ENCODE data around the gene ANO1. TPM values are rescaled to one million over a fixed set of nuclear protein-coding genes. Genes with fewer than 3 reads are reported as not detected.

ANO1 gene
- total RNA-seq, 1 donor from 2014 or later = 14.9 TPM

GRCh38 chr11:70036971-70037882 is 40.9 kb upstream of the ANO1 start:
- TF ChIP-seq, protein P1, sequence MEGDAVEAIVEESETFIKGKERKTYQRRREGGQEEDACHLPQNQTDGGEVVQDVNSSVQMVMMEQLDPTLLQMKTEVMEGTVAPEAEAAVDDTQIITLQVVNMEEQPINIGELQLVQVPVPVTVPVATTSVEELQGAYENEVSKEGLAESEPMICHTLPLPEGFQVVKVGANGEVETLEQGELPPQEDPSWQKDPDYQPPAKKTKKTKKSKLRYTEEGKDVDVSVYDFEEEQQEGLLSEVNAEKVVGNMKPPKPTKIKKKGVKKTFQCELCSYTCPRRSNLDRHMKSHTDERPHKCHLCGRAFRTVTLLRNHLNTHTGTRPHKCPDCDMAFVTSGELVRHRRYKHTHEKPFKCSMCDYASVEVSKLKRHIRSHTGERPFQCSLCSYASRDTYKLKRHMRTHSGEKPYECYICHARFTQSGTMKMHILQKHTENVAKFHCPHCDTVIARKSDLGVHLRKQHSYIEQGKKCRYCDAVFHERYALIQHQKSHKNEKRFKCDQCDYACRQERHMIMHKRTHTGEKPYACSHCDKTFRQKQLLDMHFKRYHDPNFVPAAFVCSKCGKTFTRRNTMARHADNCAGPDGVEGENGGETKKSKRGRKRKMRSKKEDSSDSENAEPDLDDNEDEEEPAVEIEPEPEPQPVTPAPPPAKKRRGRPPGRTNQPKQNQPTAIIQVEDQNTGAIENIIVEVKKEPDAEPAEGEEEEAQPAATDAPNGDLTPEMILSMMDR (conservative IDR thresholded peaks at IDR 0.05) = no peak
- DNase-seq (ENCODE audit: extremely low spot score, unreplicated experiment) = peak; percentile 57
- peaks cover 10% of the 10 kb centered on the region for H3K36me3 Mint-ChIP-seq
- peak overlapping the region; percentile 58 for H3K27ac Mint-ChIP-seq
- peaks cover 6% of the 10 kb centered on the region for H3K27me3 Mint-ChIP-seq
- peak overlapping the region; percentile 70 for H3K4me3 Mint-ChIP-seq
- no peaks in the 10 kb centered on the region for H3K4me1 Mint-ChIP-seq (ENCODE audit: unreplicated experiment)
- H3K9me3 Mint-ChIP-seq = peaks cover 19% of the 10 kb centered on the region

DNA sequence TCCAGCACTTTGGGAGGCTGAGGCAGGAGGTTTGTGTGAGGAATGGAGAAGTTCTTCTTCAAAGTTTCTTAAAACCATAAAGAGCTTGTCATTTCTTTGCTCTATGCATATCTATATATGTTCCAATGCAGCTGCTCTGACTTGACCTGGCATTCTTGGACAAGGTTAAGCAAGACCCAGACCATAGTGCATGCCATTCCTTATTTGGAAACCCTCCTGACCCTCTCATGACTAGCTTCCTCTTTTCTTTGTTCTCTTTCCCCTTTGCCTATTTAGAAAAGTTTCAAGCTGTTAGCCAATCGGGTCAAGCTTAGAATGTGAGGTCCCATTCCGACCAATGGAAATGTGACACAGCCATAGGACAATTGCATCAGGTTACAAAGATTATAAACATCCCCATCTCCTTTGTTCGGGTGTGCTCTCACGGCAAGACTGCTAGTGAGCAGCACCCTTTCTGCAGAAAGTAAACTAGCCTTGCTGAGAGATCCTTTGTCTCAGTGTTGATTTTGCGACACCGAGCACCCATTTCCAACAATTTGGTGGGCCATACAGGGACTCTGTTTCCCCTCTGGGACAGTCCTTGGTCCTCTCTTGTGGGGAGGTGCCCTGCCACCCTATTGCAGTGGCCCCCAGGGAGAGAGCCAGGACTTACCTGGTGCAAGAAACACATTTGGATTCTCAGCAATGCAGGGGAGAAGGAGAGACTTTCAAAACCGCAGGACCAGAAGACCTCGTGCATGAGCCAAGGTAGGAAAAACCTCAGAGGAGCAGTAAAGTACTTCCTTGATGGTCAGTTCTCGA is 39.9 kb upstream of the ANO1 start:
- Mint-ChIP-seq H3K27ac (no peak overlapping the region), H3K9me3 (peaks cover 27% of the 10 kb centered on the region), H3K4me1 (ENCODE audit: unreplicated experiment) (no peaks in the 10 kb centered on the region), H3K36me3 (peaks cover 10% of the 10 kb centered on the region), H3K4me3 (no peak overlapping the region), H3K27me3 (no peaks in the 10 kb centered on the region)
- DNase-seq (ENCODE audit: extremely low spot score, unreplicated experiment) = peak; percentile 31
- TF ChIP-seq, protein P1 (conservative IDR thresholded peaks at IDR 0.05) = no peak

- DNase-seq (ENCODE audit: extremely low spot score, unreplicated experiment) = peak; percentile 29
- Mint-ChIP-seq H3K4me3 (no peak overlapping the region), H3K9me3 (peaks cover 33% of the 10 kb centered on the region), H3K27me3 (no peaks in the 10 kb centered on the region), H3K36me3 (peaks cover 10% of the 10 kb centered on the region), H3K27ac (no peak overlapping the region), H3K4me1 (ENCODE audit: unreplicated experiment) (no peaks in the 10 kb centered on the region)
- TF ChIP-seq, protein P1 (conservative IDR thresholded peaks at IDR 0.05) = no peak
Measured at GRCh38 chr11:70040452-70040851, 37.7 kb upstream of the ANO1 start.

GRCh38 chr11:70040869-70041501 is 37.1 kb upstream of the ANO1 start:
- peaks cover 36% of the 10 kb centered on the region for H3K9me3 Mint-ChIP-seq
- H3K4me3 Mint-ChIP-seq = no peak overlapping the region

DNA sequence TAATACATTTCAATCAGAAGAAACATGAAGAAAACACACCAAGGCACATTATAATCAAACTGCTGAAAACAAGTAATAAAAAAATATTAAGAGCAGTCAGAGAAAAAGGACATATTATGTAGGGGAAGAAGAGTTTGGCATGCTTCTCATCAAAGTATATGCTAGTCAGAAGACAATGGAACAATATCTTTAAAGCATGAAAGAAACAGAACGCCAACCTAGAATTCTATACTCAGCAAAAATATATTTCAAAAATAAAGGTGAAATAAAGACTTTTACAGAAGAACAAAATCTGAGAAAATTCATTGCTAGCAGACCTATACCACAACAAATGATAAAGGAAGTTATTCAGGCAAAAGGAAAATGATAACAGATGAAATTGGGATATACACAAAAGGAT is 34.6 kb upstream of the ANO1 start:
- Mint-ChIP-seq H3K27me3 (no peaks in the 10 kb centered on the region), H3K4me1 (ENCODE audit: unreplicated experiment) (no peaks in the 10 kb centered on the region), H3K27ac (no peak overlapping the region), H3K4me3 (no peak overlapping the region), H3K36me3 (peaks cover 5% of the 10 kb centered on the region), H3K9me3 (peaks cover 26% of the 10 kb centered on the region)
- TF ChIP-seq, protein P1 (conservative IDR thresholded peaks at IDR 0.05) = no peak
- no peak for DNase-seq (ENCODE audit: extremely low spot score, unreplicated experiment)

More at GRCh38 chr11:70040869-70041501, 37.1 kb upstream of the ANO1 start:
- no peaks in the 10 kb centered on the region for H3K4me1 Mint-ChIP-seq (ENCODE audit: unreplicated experiment)
- H3K27ac Mint-ChIP-seq = no peak overlapping the region
- H3K27me3 Mint-ChIP-seq = no peaks in the 10 kb centered on the region
- peaks cover 10% of the 10 kb centered on the region for H3K36me3 Mint-ChIP-seq
- peak; percentile 20 for DNase-seq (ENCODE audit: extremely low spot score, unreplicated experiment)
- TF ChIP-seq, protein P1 (conservative IDR thresholded peaks at IDR 0.05) = no peak
